A673 (cell line): ENCODE results near the gene KLK12. TPM values are rescaled to one million over a fixed set of nuclear protein-coding genes. Genes with fewer than 3 reads are reported as not detected.

ENCODE experiments used
- BruUV-seq: library from RNA; stranded (reverse); fragments of 400-500 nt; replicated peaks from 2 replicates; lab custom pipeline; 2021; lab: Mats Ljungman, UMichigan
- CTCF ChIA-PET: fragments of 300-600 bp; sonication (Branson Sonifier 250); formaldehyde crosslinking; loops from one replicate; lab custom pipeline; 2022; ENCODE audit warnings: antibody characterized with exemption; lab: Charles Lee
- POLR2A ChIA-PET: fragments of 300-600 bp; sonication (Branson Sonifier 250); formaldehyde crosslinking; loops from one replicate; lab custom pipeline; 2022; ENCODE audit warnings: antibody characterized with exemption; ENCODE audit not compliant: low non-redundant PET; lab: Charles Lee
- DNase-seq: peaks from one replicate; pipeline ENCODE4 v3.0.0-alpha.2; 2015; ENCODE audit warnings: low spot score
- H3K27ac ChIP-seq: fragments of 200-600 bp; sonication (generic); 2 replicates; pipeline ENCODE4 v1.5.1; 2016; ENCODE audit warnings: mixed run types, low read depth, mild to moderate bottlenecking, mixed read lengths, antibody characterized with exemption, low read length; ENCODE audit not compliant: poor library complexity, severe bottlenecking
- H3K27me3 ChIP-seq: fragments of 200-600 bp; sonication (generic); replicated peaks from 2 replicates; pipeline ENCODE4 v1.6.1; 2017; ENCODE audit warnings: mixed run types, low read depth, mild to moderate bottlenecking, mixed read lengths, antibody characterized with exemption, low read length; ENCODE audit not compliant: insufficient read depth, poor library complexity
- H3K36me3 ChIP-seq: fragments of 200-600 bp; sonication (generic); 2 replicates; pipeline ENCODE4 v1.6.1; 2016; ENCODE audit warnings: mixed run types, mild to moderate bottlenecking, mixed read lengths, antibody characterized with exemption, low read length; ENCODE audit not compliant: insufficient read depth, poor library complexity, severe bottlenecking
- H3K4me1 ChIP-seq: fragments of 200-600 bp; sonication (generic); 2 replicates; pipeline ENCODE4 v1.6.1; 2017; ENCODE audit warnings: mixed run types, mild to moderate bottlenecking, mixed read lengths, antibody characterized with exemption, low read length; ENCODE audit not compliant: insufficient read depth, poor library complexity, severe bottlenecking
- H3K4me3 ChIP-seq: fragments of 200-600 bp; sonication (generic); 2 replicates; pipeline ENCODE4 v1.5.1; 2016; ENCODE audit warnings: low read depth, mixed run types, mild to moderate bottlenecking, mixed read lengths, low read length; ENCODE audit not compliant: poor library complexity, severe bottlenecking
- H3K9me3 ChIP-seq: fragments of 200-600 bp; sonication (generic); 2 replicates; pipeline ENCODE4 v1.6.1; 2016; ENCODE audit warnings: mixed run types, low read depth, mild to moderate bottlenecking, mixed read lengths, antibody characterized with exemption, low read length; ENCODE audit not compliant: poor library complexity, severe bottlenecking
- CTCF ChIP-seq: fragments of 300-800, 200-600 bp; sonication (generic); conservative IDR thresholded peaks from 2 replicates; pipeline ENCODE4 v1.5.1; 2017; ENCODE audit warnings: low read depth, mild to moderate bottlenecking, antibody characterized with exemption, low read length, moderate library complexity, mixed read lengths
- EZH2 ChIP-seq: fragments of 200-600 bp; sonication (generic); IDR thresholded peaks from 2 replicates; pipeline ENCODE4 v1.6.1; 2017; ENCODE audit warnings: borderline replicate concordance, low read depth, mild to moderate bottlenecking, mixed read lengths, antibody characterized with exemption, low read length; ENCODE audit not compliant: poor library complexity, severe bottlenecking
- intact Hi-C: fragments of 100-400 bp; cut with micrococcal nuclease; formaldehyde crosslinking; loops from one replicate; pipeline ENCODE4 v1.10.0; 2022; ENCODE audit not compliant: unreplicated experiment
- total RNA-seq: library from RNA; stranded (reverse); gene quantifications from 2 replicates; pipeline ENCODE4 v1.2.3, GENCODE V29; 2021

KLK12 gene
- total RNA-seq, 1 experiment from 2014 or later: not detected

DNA sequence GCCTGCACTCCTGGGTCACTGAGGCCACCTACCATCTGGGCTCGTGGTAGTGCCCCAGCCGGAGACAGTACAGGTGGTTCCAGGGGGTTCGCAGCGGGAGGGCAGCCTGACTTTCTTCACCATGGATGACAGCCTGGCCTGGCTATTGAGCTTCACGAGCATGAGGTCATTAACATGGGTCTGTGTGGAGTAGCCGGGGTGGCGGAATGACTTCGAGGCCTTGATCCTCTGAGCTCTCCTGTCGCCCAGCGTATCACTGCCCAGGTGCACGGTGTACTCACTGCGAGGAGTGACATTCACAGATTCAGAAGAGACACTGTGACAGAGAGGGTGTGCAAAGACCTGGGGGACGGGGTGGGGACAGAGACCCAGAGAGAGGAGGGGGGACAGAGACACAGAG lies 54.6 kb downstream of the KLK12 start:
- no TSS peak for BruUV-seq
- DNase-seq: no peak
- Histone ChIP-seq H3K36me3 (no peaks in the 10 kb centered on the region), H3K27ac (no peak overlapping the region), H3K4me1 (no peaks in the 10 kb centered on the region), H3K9me3 (no peaks in the 10 kb centered on the region), H3K27me3 (peaks cover 68% of the 10 kb centered on the region), H3K4me3 (no peak overlapping the region)
- intact Hi-C loops: no loop called here
- POLR2A ChIA-PET: no interaction called here
- CTCF ChIA-PET: no interaction called here
- no peak for TF ChIP-seq EZH2
- TF ChIP-seq CTCF: no peak

GRCh38 chr19:50979758-50980157 lies 55.0 kb downstream of the KLK12 start:
- no peak for DNase-seq
- ChIA-PET POLR2A (no interaction called here), CTCF (no interaction called here)
- H3K27ac ChIP-seq: no peak overlapping the region
- no peak for TF ChIP-seq EZH2
- TF ChIP-seq CTCF: no peak
- intact Hi-C loops: no loop called here
- H3K9me3 ChIP-seq: no peaks in the 10 kb centered on the region
- no peak overlapping the region for H3K4me3 ChIP-seq
- no peaks in the 10 kb centered on the region for H3K4me1 ChIP-seq
- H3K36me3 ChIP-seq: no peaks in the 10 kb centered on the region
- peaks cover 64% of the 10 kb centered on the region for H3K27me3 ChIP-seq
- no TSS peak for BruUV-seq

Other genes starting within 250 kb of the KLK12 start
- gene ACP4, start 244.6 kb downstream of the KLK12 start, total RNA-seq: not detected in 2 replicates
- gene KLK1, start 211.2 kb downstream of the KLK12 start, total RNA-seq: 0.68 TPM in 1 of 2 replicates, not detected in the other
- gene KLK15, start 201.4 kb downstream of the KLK12 start, total RNA-seq: not detected in 2 replicates
- gene KLK3, start 180.1 kb downstream of the KLK12 start, total RNA-seq: not detected in 2 replicates
- gene KLK2, start 161.6 kb downstream of the KLK12 start, total RNA-seq: not detected in 2 replicates
- not detected in 2 replicates for gene KLK4, start 123.6 kb downstream of the KLK12 start, total RNA-seq
- not detected in 2 replicates for gene KLK5, start 82.0 kb downstream of the KLK12 start, total RNA-seq
- gene KLK6, start 65.4 kb downstream of the KLK12 start, total RNA-seq: not detected in 2 replicates
- not detected in 2 replicates for gene KLK7, start 51.1 kb downstream of the KLK12 start, total RNA-seq
- not detected in 2 replicates for gene KLK8, start 33.4 kb downstream of the KLK12 start, total RNA-seq
- not detected in 2 replicates for gene KLK10, start 15.3 kb downstream of the KLK12 start, total RNA-seq
- not detected in 2 replicates for gene KLK11, start 8.4 kb downstream of the KLK12 start, total RNA-seq
- not detected in 2 replicates for gene KLK13, start 30.1 kb upstream of the KLK12 start, total RNA-seq
- 1.0 and 1.2 TPM in 2 replicates for gene KLK14, start 47.9 kb upstream of the KLK12 start, total RNA-seq
- 11.8 and 13.4 TPM in 2 replicates for gene CTU1, start 73.4 kb upstream of the KLK12 start, total RNA-seq
- gene SIGLEC9, start 89.9 kb upstream of the KLK12 start, total RNA-seq: not detected in 2 replicates
- not detected in 2 replicates for gene SIGLEC7, start 107.3 kb upstream of the KLK12 start, total RNA-seq
- gene CD33, start 190.1 kb upstream of the KLK12 start, total RNA-seq: not detected in 2 replicates
- gene SIGLECL1, start 216.1 kb upstream of the KLK12 start, total RNA-seq: not detected in 2 replicates